Keratinocyte (primary cell): Measurements from ENCODE around the gene KRT2. TPM values are rescaled to one million over a fixed set of nuclear protein-coding genes. Genes with fewer than 3 reads are reported as not detected.

ENCODE experiments used
- DNase-seq: peaks from one replicate; pipeline ENCODE4 v3.0.0-alpha.2; 2011; ENCODE audit warnings: low read depth, missing footprints, low spot score
- FAIRE-seq: peaks from 2 replicates; lab custom pipeline; 2011; peaks lifted over from hg19 to GRCh38; lab: Jason Lieb, UNC
- H2AFZ ChIP-seq: 2 replicates; pipeline ENCODE4 v1.6.0; 2012; ENCODE audit warnings: low read length, control low read depth, inconsistent platforms; ENCODE audit not compliant: control insufficient read depth
- H3K27ac ChIP-seq: 2 replicates; pipeline ENCODE4 v1.5.1; 2011; ENCODE audit warnings: low read length; ENCODE audit not compliant: control insufficient read depth, insufficient read depth
- H3K27me3 ChIP-seq: 3 replicates; pipeline ENCODE4 v1.6.0; 2011; ENCODE audit warnings: low read length; ENCODE audit not compliant: control insufficient read depth, insufficient read depth; ENCODE audit errors: extremely low read depth
- H3K36me3 ChIP-seq, 2 experiments: 2 replicates in 1 of 2; 3 replicates in 1 of 2; pipeline ENCODE4 v1.5.1; 2011; ENCODE audit warnings: low read length in 2 of 2, mild to moderate bottlenecking in 1 of 2; ENCODE audit not compliant: control insufficient read depth in 2 of 2, insufficient read depth in 2 of 2; ENCODE audit errors: extremely low read depth in 1 of 2
- H3K4me1 ChIP-seq: 3 replicates; pipeline ENCODE4 v1.5.1; 2011; ENCODE audit warnings: low read length; ENCODE audit not compliant: control insufficient read depth, insufficient read depth; ENCODE audit errors: extremely low read depth
- H3K4me2 ChIP-seq: 3 replicates; pipeline ENCODE4 v1.6.0; 2011; ENCODE audit warnings: low read depth, low read length; ENCODE audit not compliant: control insufficient read depth, insufficient read depth; ENCODE audit errors: extremely low read depth
- H3K4me3 ChIP-seq, 3 experiments: fragments of 200-600 bp in 1 of 3; sonication (generic) in 1 of 3; 2 replicates in 2 of 3; 3 replicates in 1 of 3; pipeline ENCODE4 v1.5.1; 2011 to 2016; ENCODE audit warnings: low read length in 3 of 3, mild to moderate bottlenecking in 3 of 3, control low read depth in 2 of 3, inconsistent platforms in 1 of 3, low read depth in 1 of 3, mixed read lengths in 1 of 3, mixed run types in 1 of 3, moderate library complexity in 1 of 3; ENCODE audit not compliant: control insufficient read depth in 2 of 3, insufficient read depth in 2 of 3; ENCODE audit errors: extremely low read depth in 1 of 3
- H3K79me2 ChIP-seq: 2 replicates; pipeline ENCODE4 v1.6.0; 2012; ENCODE audit warnings: low read length; ENCODE audit not compliant: control insufficient read depth, insufficient read depth
- H3K9ac ChIP-seq: 3 replicates; pipeline ENCODE4 v1.6.0; 2011; ENCODE audit warnings: low read length; ENCODE audit not compliant: control insufficient read depth, insufficient read depth; ENCODE audit errors: extremely low read depth
- H3K9me1 ChIP-seq: 3 replicates; pipeline ENCODE4 v1.6.0; 2011; ENCODE audit warnings: low read length; ENCODE audit not compliant: control insufficient read depth, insufficient read depth; ENCODE audit errors: extremely low read depth
- H3K9me3 ChIP-seq: 2 replicates; pipeline ENCODE4 v1.5.1; 2012; ENCODE audit warnings: low read depth, low read length; ENCODE audit not compliant: control insufficient read depth
- H4K20me1 ChIP-seq: 3 replicates; pipeline ENCODE4 v1.6.0; 2011; ENCODE audit warnings: low read length; ENCODE audit not compliant: control insufficient read depth, insufficient read depth; ENCODE audit errors: extremely low read depth
- CTCF ChIP-seq, 3 experiments: IDR thresholded peaks in 1 of 3; conservative IDR thresholded peaks in 1 of 3; optimal IDR thresholded peaks in 1 of 3; 2 replicates in 2 of 3; 3 replicates in 1 of 3; pipeline versions ENCODE3 to v1.5.1; 2011; ENCODE audit warnings: low read length in 3 of 3, mild to moderate bottlenecking in 3 of 3, moderate library complexity in 2 of 3, control low read depth in 1 of 3, inconsistent platforms in 1 of 3; ENCODE audit not compliant: insufficient read depth in 2 of 3; ENCODE audit errors: extremely low read depth in 1 of 3
- EZH2 ChIP-seq: IDR thresholded peaks from one replicate; pipeline ENCODE4 v1.6.1; 2012; ENCODE audit warnings: inconsistent platforms, mild to moderate bottlenecking, low read length, moderate library complexity
- dilution Hi-C: fragments of 300-500 bp; cut with MboI; formaldehyde crosslinking; loops from one replicate; pipeline ENCODE4 v1.7.0; 2020; ENCODE audit warnings: low sequenced_read_pairs; ENCODE audit not compliant: extremely low pct_ligation_motif_present
- polyA plus RNA-seq, 5 experiments: library from polyadenylated mRNA; depleted of rRNA in 3 of 5; stranded (reverse) in 3 of 5; stranded (forward) in 1 of 5; unstranded in 1 of 5; fragments of >200 nt; gene quantifications; 1 replicate in 1 of 5; 2 replicates in 3 of 5; 3 replicates in 1 of 5; pipeline versions ENCODE4 v1.2.1 to v1.2.3, GENCODE V29; 2011 to 2012; ENCODE audit warnings: missing spikeins in 2 of 5, low read depth in 1 of 5, low replicate concordance in 1 of 5

The KRT2 gene
- polyA plus RNA-seq, 1 donor (not counting 4 experiments of a cell fraction or from before 2014, with no cell fraction given), result 0.69 TPM

DNA sequence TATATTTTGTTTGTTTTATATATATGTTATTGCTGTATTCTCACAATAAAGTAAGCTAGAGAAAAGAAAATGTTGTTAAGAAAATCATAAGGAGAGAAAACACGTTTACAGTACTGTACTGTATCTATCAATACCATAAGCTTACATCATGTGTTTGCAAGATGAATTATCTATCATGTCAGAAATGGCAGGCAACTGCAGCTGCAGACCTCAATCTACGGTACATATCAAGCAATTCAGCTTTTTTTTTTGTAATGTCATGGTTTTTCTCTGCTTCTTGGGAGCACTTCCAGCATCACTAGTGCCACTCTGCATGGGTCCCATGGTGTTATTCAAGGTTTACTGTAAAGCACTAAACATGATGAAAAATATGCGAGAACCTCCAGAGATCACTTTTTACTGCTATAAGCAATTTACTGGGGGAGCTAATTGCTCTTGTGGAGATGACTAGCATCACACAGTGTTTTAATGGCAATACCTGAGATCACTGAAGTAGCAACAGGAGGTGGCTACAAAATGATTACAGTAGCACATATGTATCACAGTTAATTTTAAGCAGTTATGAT lies 9.0 kb upstream of the KRT2 start:
- no peak overlapping the region for H3K4me3 ChIP-seq
- H3K4me1 ChIP-seq, result peaks cover 3% of the 10 kb centered on the region
- no peak for TF ChIP-seq CTCF (optimal IDR thresholded peaks at IDR 0.05 in 1 of 3, IDR thresholded peaks at IDR 0.05 in 1 of 3, conservative IDR thresholded peaks at IDR 0.05 in 1 of 3; ENCODE audit: extremely low read depth in 1 of 3, insufficient read depth in 2 of 3, low read length in 3 of 3)
- no peak for TF ChIP-seq EZH2
- no peak overlapping the region for H2AFZ ChIP-seq
- dilution Hi-C loops, result no loop called here
- FAIRE-seq (no peak), DNase-seq (no peak)
- no peaks in the 10 kb centered on the region for H4K20me1 ChIP-seq
- H3K79me2 ChIP-seq, result no peaks in the 10 kb centered on the region
- no peak overlapping the region for H3K27ac ChIP-seq
- no peaks in the 10 kb centered on the region for H3K9me1 ChIP-seq
- H3K27me3 ChIP-seq, result peaks cover 5% of the 10 kb centered on the region
- no peak overlapping the region for H3K4me2 ChIP-seq
- no peaks in the 10 kb centered on the region for H3K36me3 ChIP-seq
- no peak overlapping the region for H3K9ac ChIP-seq
- H3K9me3 ChIP-seq, result no peaks in the 10 kb centered on the region

DNA sequence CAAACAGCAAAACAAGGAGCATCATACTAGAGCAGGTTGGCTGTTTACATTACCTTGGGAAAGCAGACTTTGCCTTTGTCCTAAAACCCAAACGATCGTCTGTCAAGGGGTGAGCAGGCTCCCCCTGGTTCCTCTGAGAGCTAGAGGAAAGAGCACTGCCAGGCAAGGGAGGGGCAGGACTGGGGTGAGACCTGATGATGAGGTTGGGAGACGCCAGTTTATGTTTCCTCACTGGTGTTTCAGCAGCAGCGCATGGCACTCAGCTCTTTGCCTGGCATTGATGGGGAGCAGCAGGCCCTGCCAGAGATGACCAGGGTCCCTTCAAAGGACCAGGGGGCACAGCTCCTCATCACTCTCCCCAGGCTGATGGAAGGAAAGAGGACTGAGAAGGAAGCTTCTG lies 7.9 kb upstream of the KRT2 start:
- TF ChIP-seq CTCF (optimal IDR thresholded peaks at IDR 0.05 in 1 of 3, IDR thresholded peaks at IDR 0.05 in 1 of 3, conservative IDR thresholded peaks at IDR 0.05 in 1 of 3; ENCODE audit: extremely low read depth in 1 of 3, insufficient read depth in 2 of 3, low read length in 3 of 3) (no peak), EZH2 (no peak)
- Histone ChIP-seq H3K36me3 (no peaks in the 10 kb centered on the region), H3K27me3 (peaks cover 5% of the 10 kb centered on the region), H3K9me1 (no peaks in the 10 kb centered on the region), H3K4me3 (no peak overlapping the region), H3K4me2 (no peak overlapping the region), H3K27ac (no peak overlapping the region), H4K20me1 (no peaks in the 10 kb centered on the region), H3K9ac (no peak overlapping the region), H2AFZ (no peak overlapping the region), H3K4me1 (peaks cover 10% of the 10 kb centered on the region), H3K79me2 (no peaks in the 10 kb centered on the region), H3K9me3 (no peaks in the 10 kb centered on the region)
- FAIRE-seq, result no peak
- dilution Hi-C loops, result no loop called here
- DNase-seq, result no peak
